NCI-H524 (cell line): ENCODE results near the gene SRCIN1.
"Not testable (repeated sequence)": the region's sequence is repeated elsewhere in the genome, so short reads cannot be mapped to it uniquely, and the experiment has no call there.

Source experiments
- DNase-seq, 2 experiments: peaks; one replicate each; lab custom pipeline; 2025; lab: John Stamatoyannopoulos, UW

Gene SRCIN1

GRCh38 chr17:38605841-38606645, at the start of gene SRCIN1:
Gene SRCIN1, minus strand, starts transcription at chr17:38605952. Its CDS starts 247 bp downstream, at chr17:38605705.
- DNase-seq = peak; percentile 68 to 80

GRCh38 chr17:38654411-38655398, 49.0 kb upstream of the SRCIN1 start:
- DNase-seq = no peak

- no peak for DNase-seq
These were observed 47.9 kb upstream of the SRCIN1 start for GRCh38 chr17:38653679-38654078.

- no peak for DNase-seq
These were observed 47.5 kb upstream of the SRCIN1 start for GRCh38 chr17:38653230-38653629.

GRCh38 chr17:38650653-38651173, 45.0 kb upstream of the SRCIN1 start:
- DNase-seq = not testable (repeated sequence)

- DNase-seq = peak; percentile 47 to 57
These were observed 32.2 kb upstream of the SRCIN1 start for GRCh38 chr17:38637951-38638350.

- no peak for DNase-seq
These were observed 30.3 kb upstream of the SRCIN1 start for GRCh38 chr17:38636054-38636453.

GRCh38 chr17:38632334-38632733, 26.6 kb upstream of the SRCIN1 start:
- DNase-seq = no peak

GRCh38 chr17:38628441-38628840, 22.7 kb upstream of the SRCIN1 start:
- DNase-seq = peak; percentile 72 to 83

GRCh38 chr17:38627957-38628356, 22.2 kb upstream of the SRCIN1 start:
- no peak for DNase-seq

GRCh38 chr17:38626606-38627226, 21.0 kb upstream of the SRCIN1 start:
- not testable (repeated sequence) for DNase-seq

- DNase-seq = no peak
These were observed 19.7 kb upstream of the SRCIN1 start for GRCh38 chr17:38625482-38625881.

GRCh38 chr17:38624782-38625355, 19.1 kb upstream of the SRCIN1 start:
- not testable (repeated sequence) for DNase-seq

GRCh38 chr17:38621538-38621937, 15.8 kb upstream of the SRCIN1 start:
- no peak for DNase-seq

- no peak for DNase-seq
These were observed 15.0 kb upstream of the SRCIN1 start for GRCh38 chr17:38620551-38621277.

GRCh38 chr17:38619937-38620550, 14.3 kb upstream of the SRCIN1 start:
- no peak for DNase-seq

- DNase-seq = no peak
These were observed 13.7 kb upstream of the SRCIN1 start for GRCh38 chr17:38619451-38619795.

- peak in 1 of 2 experiments; percentile 46 for DNase-seq
These were observed 12.4 kb upstream of the SRCIN1 start for GRCh38 chr17:38617967-38618760.

GRCh38 chr17:38617074-38617860, 11.5 kb upstream of the SRCIN1 start:
- peak; percentile 84 to 92 for DNase-seq
